ENCODE results near the gene RAP1A. TPM values are rescaled to one million over a fixed set of nuclear protein-coding genes. Genes with fewer than 3 reads are reported as not detected.

RAP1A gene
- total RNA-seq, 2 experiments from 2014 or later: 219 to 221 TPM

DNA sequence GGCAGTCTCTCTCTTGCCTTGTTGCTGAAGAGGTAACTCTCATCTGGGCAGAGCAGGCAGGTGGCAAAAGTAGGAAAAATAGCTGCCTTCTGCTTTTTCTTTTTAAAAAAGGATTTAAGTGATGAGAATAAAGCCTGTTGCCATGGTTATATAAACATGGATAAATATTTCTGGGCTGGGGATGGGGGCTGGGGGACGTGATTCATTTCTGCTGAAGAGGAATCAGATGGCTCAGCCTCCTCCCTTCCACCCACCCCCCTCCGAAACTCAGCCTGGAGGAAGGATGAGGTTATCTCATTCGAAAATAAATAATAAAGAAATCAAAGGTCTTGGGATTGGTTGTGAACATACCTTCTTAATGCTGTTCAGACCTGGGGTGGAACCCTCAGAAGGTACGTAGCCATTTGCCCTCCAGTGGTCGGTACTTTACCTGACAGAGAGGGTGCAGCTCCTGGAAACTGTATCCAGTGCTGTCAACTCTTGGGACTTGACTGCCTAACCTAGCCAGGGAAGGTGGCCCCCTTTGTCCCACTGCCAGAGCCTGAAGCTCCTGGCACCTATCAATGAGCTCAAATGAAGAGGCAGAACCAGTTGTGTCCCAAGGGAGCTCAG is 123.5 kb downstream of the RAP1A start:
- no peak overlapping the region for H3K4me3 Mint-ChIP-seq
- POLR2A ChIA-PET: interaction anchor here (2.4 kb wide), 1 partner anchor 235 kb away, joined by 11 read pairs; no protein-coding TSS in a partner anchor
- DNase-seq: no peak
- no peaks in the 10 kb centered on the region for H3K9me3 Mint-ChIP-seq
- no peaks in the 10 kb centered on the region for H3K36me3 Mint-ChIP-seq (ENCODE audit: low read depth)
- peaks cover 42% of the 10 kb centered on the region for H3K27me3 Mint-ChIP-seq
- no peak overlapping the region for H3K27ac Mint-ChIP-seq
- CTCF ChIA-PET: interaction anchor here (1.9 to 7.4 kb wide), 2 partner anchors 29 to 235 kb away, joined by 8 to 63 read pairs; no protein-coding TSS in a partner anchor
- H3K4me1 Mint-ChIP-seq: peaks cover 22% of the 10 kb centered on the region

DNA sequence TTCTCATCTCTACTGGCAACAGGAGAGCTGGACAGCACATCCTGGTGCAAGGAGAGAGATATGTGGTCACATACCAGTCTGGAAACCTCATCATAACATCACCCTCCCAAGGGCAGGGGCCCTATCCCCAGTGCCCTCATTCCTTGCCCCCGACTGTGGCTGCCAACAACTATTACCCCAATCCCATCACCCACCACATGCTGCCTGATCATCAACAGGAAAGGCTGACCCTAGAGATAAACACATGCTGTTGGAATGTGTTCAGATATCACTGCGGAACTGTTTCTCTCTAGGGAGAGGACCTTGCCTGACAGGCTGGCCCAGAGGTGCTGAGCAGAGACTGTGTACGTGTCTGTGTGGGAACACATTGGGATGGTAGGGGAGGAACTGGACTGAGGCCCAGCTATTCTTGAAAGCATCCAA is 124.1 kb downstream of the RAP1A start:
- Mint-ChIP-seq H3K27me3 (peaks cover 40% of the 10 kb centered on the region), H3K9me3 (no peaks in the 10 kb centered on the region), H3K36me3 (ENCODE audit: low read depth) (no peaks in the 10 kb centered on the region), H3K4me3 (no peak overlapping the region), H3K27ac (no peak overlapping the region), H3K4me1 (peaks cover 18% of the 10 kb centered on the region)
- ChIA-PET POLR2A (interaction anchor here (1.6 to 2.4 kb wide), 2 partner anchors 11 to 236 kb away, joined by 3 to 11 read pairs; no protein-coding TSS in a partner anchor), CTCF (interaction anchor here (1.1 to 7.4 kb wide), 3 partner anchors 30 to 263 kb away, joined by 4 to 63 read pairs (median 8); no protein-coding TSS in a partner anchor)
- no peak for DNase-seq

DNA sequence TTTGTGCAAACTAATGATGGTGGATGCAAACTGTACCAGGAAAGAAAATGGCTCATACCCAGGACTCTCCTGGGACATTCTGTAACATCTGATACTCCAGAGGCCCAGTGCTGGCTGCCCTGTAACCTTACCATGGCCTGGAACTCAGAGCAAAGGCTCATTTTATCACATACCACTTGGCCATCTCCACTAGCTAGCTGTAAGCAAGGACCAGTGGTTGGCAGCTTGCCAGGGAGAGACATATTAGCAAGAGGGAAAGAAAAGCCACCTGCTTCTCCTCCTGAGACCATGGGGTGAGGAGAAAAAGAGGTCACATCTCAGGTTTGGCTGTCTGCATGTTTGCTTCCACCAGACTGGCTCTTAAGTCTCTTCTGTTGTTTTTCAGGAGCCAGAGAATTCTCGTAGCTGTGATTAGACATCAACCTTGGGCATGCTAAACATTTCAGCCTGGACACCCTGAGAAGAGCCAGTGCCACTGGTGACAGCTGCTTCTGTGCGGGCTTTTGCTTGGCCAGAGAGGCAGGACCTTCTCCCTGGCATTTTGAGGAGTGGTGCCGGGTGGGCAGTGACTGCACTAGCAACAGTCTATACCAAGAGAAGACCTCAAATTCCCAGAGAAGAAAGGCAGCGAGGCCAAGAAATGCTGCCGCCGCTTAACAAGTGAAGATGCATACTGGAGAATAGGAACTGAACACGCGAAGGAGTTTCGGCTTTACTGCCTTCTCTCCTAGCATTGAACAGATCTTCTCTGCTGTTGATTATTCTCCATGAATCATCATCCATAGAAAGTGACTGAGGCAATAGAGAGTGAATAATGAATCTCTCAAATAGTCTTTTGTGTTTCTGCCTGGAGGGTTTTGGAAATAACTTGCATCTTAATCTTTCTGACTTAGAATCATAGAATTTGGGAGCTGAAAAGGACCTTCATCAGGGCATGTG is 126.4 kb downstream of the RAP1A start:
- no peaks in the 10 kb centered on the region for H3K9me3 Mint-ChIP-seq
- H3K4me3 Mint-ChIP-seq: no peak overlapping the region
- H3K4me1 Mint-ChIP-seq: peaks cover 9% of the 10 kb centered on the region
- no peak overlapping the region for H3K27ac Mint-ChIP-seq
- peaks cover 33% of the 10 kb centered on the region for H3K27me3 Mint-ChIP-seq
- no peaks in the 10 kb centered on the region for H3K36me3 Mint-ChIP-seq (ENCODE audit: low read depth)
- POLR2A ChIA-PET: interaction anchor here (1.6 kb wide), 1 partner anchor 10 kb away, joined by 3 read pairs; no protein-coding TSS in a partner anchor
- CTCF ChIA-PET: interaction anchor here (1.6 to 7.4 kb wide), 9 partner anchors 9 to 294 kb away, joined by 3 to 63 read pairs (median 10); no protein-coding TSS in a partner anchor
- DNase-seq: no peak

- no peaks in the 10 kb centered on the region for H3K36me3 Mint-ChIP-seq (ENCODE audit: low read depth)
- H3K27ac Mint-ChIP-seq: no peak overlapping the region
- H3K4me3 Mint-ChIP-seq: no peak overlapping the region
- peaks cover 27% of the 10 kb centered on the region for H3K27me3 Mint-ChIP-seq
- no peaks in the 10 kb centered on the region for H3K9me3 Mint-ChIP-seq
- ChIA-PET CTCF (interaction anchor here (0.6 to 7.4 kb wide), 34 partner anchors 8 to 928 kb away, joined by 3 to 63 read pairs (median 4); partner anchors contain the start of genes ADORA3, ATP5PB, INKA2 and MOV10), POLR2A (interaction anchor here (0.6 to 1.9 kb wide), 9 partner anchors 8 to 524 kb away, joined by 3 to 18 read pairs (median 3); partner anchors contain the start of genes DDX20 and INKA2)
- no peak for DNase-seq
- peaks cover 8% of the 10 kb centered on the region for H3K4me1 Mint-ChIP-seq
Observed at GRCh38 chr1:111746614-111746999, 127.0 kb downstream of the RAP1A start.

- DNase-seq: peak; percentile 79
- CTCF ChIA-PET: interaction anchor here (0.5 to 7.4 kb wide), 38 partner anchors 8 to 927 kb away, joined by 3 to 63 read pairs (median 4); partner anchors contain the start of genes ADORA3, ATP5PB, INKA2 and MOV10
- Mint-ChIP-seq H3K36me3 (ENCODE audit: low read depth) (no peaks in the 10 kb centered on the region), H3K4me3 (no peak overlapping the region), H3K27ac (no peak overlapping the region), H3K27me3 (peaks cover 20% of the 10 kb centered on the region), H3K9me3 (no peaks in the 10 kb centered on the region), H3K4me1 (peaks cover 12% of the 10 kb centered on the region)
- POLR2A ChIA-PET: interaction anchor here (0.6 to 1.9 kb wide), 11 partner anchors 8 to 525 kb away, joined by 3 to 18 read pairs (median 3); partner anchors contain the start of genes DDX20 and INKA2
Observed at GRCh38 chr1:111747282-111747734, 127.7 kb downstream of the RAP1A start.

DNA sequence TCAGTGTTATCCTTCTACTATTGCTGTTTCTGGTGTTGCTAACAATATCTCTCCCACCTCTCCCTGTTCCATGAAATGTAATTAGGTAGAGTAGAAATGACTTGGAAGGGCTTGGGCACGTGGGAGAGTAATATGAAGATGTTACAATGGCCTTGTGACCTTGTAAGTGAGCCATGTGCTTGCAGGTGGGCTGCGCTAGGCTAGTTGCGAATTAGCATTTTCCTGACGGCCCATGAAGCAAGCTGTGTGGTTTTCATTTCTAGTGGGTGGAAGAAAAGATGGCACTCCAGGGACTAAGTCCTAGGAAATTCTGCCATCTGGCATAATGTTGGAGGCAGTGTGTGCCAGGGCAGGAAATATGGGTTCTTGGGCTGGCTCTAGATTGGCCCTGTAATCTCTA is 128.4 kb downstream of the RAP1A start:
- H3K36me3 Mint-ChIP-seq (ENCODE audit: low read depth): no peaks in the 10 kb centered on the region
- H3K4me3 Mint-ChIP-seq: no peak overlapping the region
- POLR2A ChIA-PET: interaction anchor here (0.9 to 1.9 kb wide), 6 partner anchors 9 to 270 kb away, joined by 3 to 18 read pairs (median 5); partner anchors contain the start of gene DDX20
- peaks cover 15% of the 10 kb centered on the region for H3K27me3 Mint-ChIP-seq
- H3K9me3 Mint-ChIP-seq: no peaks in the 10 kb centered on the region
- no peak for DNase-seq
- no peak overlapping the region for H3K27ac Mint-ChIP-seq
- peaks cover 14% of the 10 kb centered on the region for H3K4me1 Mint-ChIP-seq
- CTCF ChIA-PET: interaction anchor here (0.9 to 7.4 kb wide), 22 partner anchors 9 to 308 kb away, joined by 3 to 63 read pairs (median 5); partner anchors contain the start of genes ADORA3, INKA2 and TMIGD3

- DNase-seq: no peak
- H3K4me3 Mint-ChIP-seq: no peak overlapping the region
- H3K27ac Mint-ChIP-seq: no peak overlapping the region
- no peaks in the 10 kb centered on the region for H3K36me3 Mint-ChIP-seq (ENCODE audit: low read depth)
- ChIA-PET POLR2A (interaction anchor here (0.8 to 1.8 kb wide), 2 partner anchors 127 to 549 kb away, joined by 3 to 4 read pairs; partner anchors contain the start of gene DENND2D), CTCF (interaction anchor here (0.6 to 7.4 kb wide), 4 partner anchors 35 to 641 kb away, joined by 3 to 63 read pairs (median 4); no protein-coding TSS in a partner anchor)
- no peaks in the 10 kb centered on the region for H3K9me3 Mint-ChIP-seq
- H3K27me3 Mint-ChIP-seq: peaks cover 10% of the 10 kb centered on the region
- peaks cover 21% of the 10 kb centered on the region for H3K4me1 Mint-ChIP-seq
Observed at GRCh38 chr1:111749628-111750027, 130.0 kb downstream of the RAP1A start.

GRCh38 chr1:111750856-111751255 is 131.3 kb downstream of the RAP1A start:
- Mint-ChIP-seq H3K4me1 (peaks cover 27% of the 10 kb centered on the region), H3K27ac (no peak overlapping the region), H3K9me3 (no peaks in the 10 kb centered on the region), H3K36me3 (ENCODE audit: low read depth) (no peaks in the 10 kb centered on the region), H3K27me3 (peaks cover 6% of the 10 kb centered on the region), H3K4me3 (no peak overlapping the region)
- ChIA-PET POLR2A (interaction anchor here (0.7 to 7.4 kb wide), 8 partner anchors 13 to 551 kb away, joined by 3 to 48 read pairs (median 4); partner anchors contain the start of genes DENND2D and INKA2), CTCF (interaction anchor here (1.0 to 5.7 kb wide), 8 partner anchors 10 to 269 kb away, joined by 3 to 36 read pairs (median 4); partner anchors contain the start of gene INKA2)
- DNase-seq: no peak

DNA sequence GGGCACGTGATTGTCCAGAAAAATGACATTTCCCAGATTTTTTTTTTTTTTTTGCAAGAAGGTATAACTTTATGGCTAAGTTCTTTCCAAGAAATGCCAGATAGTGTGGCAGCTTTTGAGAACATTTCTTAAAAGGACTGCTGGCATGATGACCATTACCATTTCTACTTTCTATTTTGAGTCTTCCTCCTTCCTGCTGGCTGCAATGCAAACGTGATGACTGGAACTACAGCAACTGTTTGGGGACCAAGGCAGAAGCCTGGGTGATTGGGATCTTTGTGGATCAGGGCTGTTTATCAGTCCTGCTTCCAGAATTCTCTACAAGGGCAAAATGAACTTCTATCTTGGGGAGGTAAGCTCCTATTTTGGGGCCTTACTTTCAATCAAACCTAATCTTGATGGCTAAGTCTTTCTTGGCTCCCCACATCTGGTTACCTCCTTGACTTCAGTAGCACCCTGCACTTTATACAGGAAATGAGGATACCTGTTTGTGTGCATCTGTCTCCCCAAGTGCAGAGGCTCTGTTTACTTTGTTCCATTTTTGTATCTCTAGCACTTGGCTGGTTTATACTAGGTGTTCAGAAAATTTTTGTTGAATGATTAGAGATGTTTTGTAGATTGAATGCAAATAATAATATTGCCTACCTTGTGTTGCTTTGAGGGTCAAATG is 132.5 kb downstream of the RAP1A start:
- Mint-ChIP-seq H3K36me3 (ENCODE audit: low read depth) (no peaks in the 10 kb centered on the region), H3K27me3 (peaks cover 4% of the 10 kb centered on the region), H3K4me3 (no peak overlapping the region), H3K9me3 (no peaks in the 10 kb centered on the region), H3K4me1 (peaks cover 34% of the 10 kb centered on the region), H3K27ac (no peak overlapping the region)
- ChIA-PET CTCF (interaction anchor here (0.7 to 5.7 kb wide), 6 partner anchors 17 to 426 kb away, joined by 4 to 36 read pairs (median 4); no protein-coding TSS in a partner anchor), POLR2A (interaction anchor here (1.0 to 7.4 kb wide), 7 partner anchors 8 to 245 kb away, joined by 3 to 48 read pairs (median 4); partner anchors contain the start of gene INKA2)
- no peak for DNase-seq

GRCh38 chr1:111754984-111755330 is 135.4 kb downstream of the RAP1A start:
- Mint-ChIP-seq H3K27ac (peak overlapping the region; percentile 96), H3K4me1 (peaks cover 45% of the 10 kb centered on the region), H3K27me3 (peaks cover 4% of the 10 kb centered on the region), H3K36me3 (ENCODE audit: low read depth) (peaks cover 14% of the 10 kb centered on the region), H3K4me3 (peak overlapping the region; percentile 93), H3K9me3 (no peaks in the 10 kb centered on the region)
- ChIA-PET POLR2A (interaction anchor here (0.6 to 7.4 kb wide), 17 partner anchors 11 to 534 kb away, joined by 3 to 48 read pairs (median 4); partner anchors contain the start of genes ATP5PB, INKA2 and WDR77), CTCF (interaction anchor here (0.6 to 5.7 kb wide), 22 partner anchors 9 to 557 kb away, joined by 3 to 36 read pairs (median 4); partner anchors contain the start of genes ATP5PB, INKA2 and WDR77)
- DNase-seq: peak; percentile 56

DNA sequence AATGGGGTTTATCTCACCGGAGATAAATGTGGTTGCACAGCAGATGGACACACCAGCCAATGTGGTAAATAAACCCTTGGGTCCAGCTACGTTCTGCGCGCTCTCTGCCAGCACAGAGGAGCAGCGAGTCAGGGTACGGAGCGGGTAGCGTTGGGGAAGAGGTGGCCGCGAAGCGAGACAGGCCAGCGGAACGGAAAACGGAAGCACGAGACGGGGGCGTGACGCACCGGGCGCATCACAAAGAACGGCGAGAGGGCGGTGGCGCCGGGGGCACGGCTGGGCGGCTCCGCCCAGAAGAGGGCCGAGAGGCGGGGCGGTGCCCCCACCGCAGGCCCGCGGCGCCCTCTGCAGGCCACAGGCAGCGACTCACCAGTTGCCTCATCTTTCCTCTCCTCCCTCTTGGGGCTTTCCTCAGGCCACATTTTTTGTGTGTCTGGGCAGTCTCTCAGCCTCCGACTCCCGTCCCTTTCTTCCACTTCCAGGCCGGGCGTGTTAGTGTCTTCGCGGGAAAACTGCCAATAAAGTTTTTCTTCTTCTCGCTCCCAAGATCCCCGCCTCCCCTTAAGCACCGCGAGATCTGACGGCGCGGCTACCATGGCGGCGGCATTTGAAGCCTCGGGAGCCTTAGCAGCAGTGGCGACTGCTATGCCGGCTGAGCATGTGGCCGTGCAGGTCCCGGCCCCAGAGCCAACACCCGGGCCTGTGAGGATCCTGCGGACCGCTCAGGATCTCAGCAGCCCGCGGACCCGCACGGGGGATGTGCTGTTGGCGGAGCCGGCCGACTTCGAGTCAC is 135.9 kb downstream of the RAP1A start, which contains the start of gene DDX20:
DDX20 (plus strand) TSS at position 571 of the 793 bp plus-strand sequence; CDS start at position 595, 24 bp downstream.
- DNase-seq: peak; percentile 94
- H3K36me3 Mint-ChIP-seq (ENCODE audit: low read depth): peaks cover 17% of the 10 kb centered on the region
- CTCF ChIA-PET: interaction anchor here (0.6 to 5.7 kb wide), 24 partner anchors 8 to 557 kb away, joined by 3 to 36 read pairs (median 4); partner anchors contain the start of genes ATP5PB, INKA2 and WDR77
- POLR2A ChIA-PET: interaction anchor here (0.6 to 7.4 kb wide), 20 partner anchors 8 to 616 kb away, joined by 3 to 48 read pairs (median 4); partner anchors contain the start of genes ATP5PB, CEPT1, DRAM2 and INKA2
- H3K27ac Mint-ChIP-seq: peak within 1 kb of the TSS; percentile 96
- H3K9me3 Mint-ChIP-seq: no peaks in the 10 kb centered on the region
- H3K4me3 Mint-ChIP-seq: peak within 1 kb of the TSS; percentile 93
- H3K4me1 Mint-ChIP-seq: peaks cover 48% of the 10 kb centered on the region
- H3K27me3 Mint-ChIP-seq: peaks cover 4% of the 10 kb centered on the region

All from activated CD4-positive, alpha-beta memory T cell treated with anti-CD3 and anti-CD28 coated beads, Interleukin-2, amount 10 ng/mL, durations not matched to agents 7 days and 5 days (primary cell).